HUDEP-2 (cell line): ENCODE data around the gene SLC18A3.

ENCODE experiments used
- DNase-seq, 76 experiments: peaks; one replicate each; lab custom pipeline; 2025; ENCODE audit not compliant: unreplicated experiment in 76 of 76; lab: John Stamatoyannopoulos, UW

Gene SLC18A3

GRCh38 chr10:49595713-49596492 is 14.2 kb upstream of the SLC18A3 start:
- no peak for DNase-seq

- no peak for DNase-seq
These were observed 13.7 kb upstream of the SLC18A3 start for GRCh38 chr10:49596493-49596809.

- DNase-seq: no peak
These were observed 13.3 kb upstream of the SLC18A3 start for GRCh38 chr10:49596836-49597235.

- DNase-seq: no peak
These were observed 12.5 kb upstream of the SLC18A3 start for GRCh38 chr10:49597426-49598163.

- DNase-seq: no peak
These were observed 11.8 kb upstream of the SLC18A3 start for GRCh38 chr10:49598164-49598856.

GRCh38 chr10:49598986-49599385 is 11.1 kb upstream of the SLC18A3 start:
- no peak for DNase-seq

GRCh38 chr10:49599546-49599945 is 10.6 kb upstream of the SLC18A3 start:
- no peak for DNase-seq

GRCh38 chr10:49600046-49600445 is 10.1 kb upstream of the SLC18A3 start:
- no peak for DNase-seq

- no peak for DNase-seq
These were observed 9.2 kb upstream of the SLC18A3 start for GRCh38 chr10:49600781-49601400.

GRCh38 chr10:49601857-49602256 is 8.3 kb upstream of the SLC18A3 start:
- peak in 3 of 76 experiments; percentile 7 to 55 (median 31) for DNase-seq

- DNase-seq: no peak
These were observed 7.6 kb upstream of the SLC18A3 start for GRCh38 chr10:49602380-49603023.

- no peak for DNase-seq
These were observed 4.7 kb upstream of the SLC18A3 start for GRCh38 chr10:49605216-49605938.

GRCh38 chr10:49605939-49606509 is 4.1 kb upstream of the SLC18A3 start:
- no peak for DNase-seq

GRCh38 chr10:49606981-49607535 is 3.1 kb upstream of the SLC18A3 start:
- DNase-seq: peak in 66 of 76 experiments; percentile 1 to 80 (median 46)

GRCh38 chr10:49608166-49609005 is 1.7 kb upstream of the SLC18A3 start:
- no peak for DNase-seq

GRCh38 chr10:49609006-49609282 is 1.2 kb upstream of the SLC18A3 start:
- no peak for DNase-seq

- DNase-seq: no peak
These were observed 612 bp upstream of the SLC18A3 start for GRCh38 chr10:49609283-49610113.
